GM23338 (cell line): Measurements from ENCODE around the gene PSMA5.
A peak's percentile ranks its signal among the peaks of the same experiment; 100 is the strongest.

Source experiments
- CREB1 ChIP-seq: fragments of 250-450 bp; sonication (Bioruptor Pico); IDR thresholded peaks from 2 replicates; pipeline ENCODE4 v1.5.0; 2020; ENCODE audit warnings: low read depth, mild to moderate bottlenecking, moderate library complexity
- EZH2 ChIP-seq: fragments of 200-600 bp; sonication (generic); IDR thresholded peaks from one replicate; pipeline ENCODE4 v1.8.0; 2017; ENCODE audit warnings: antibody characterized with exemption, mild to moderate bottlenecking, low read depth; ENCODE audit not compliant: unreplicated experiment
- EZH2phosphoT487 ChIP-seq: fragments of 200-600 bp; sonication (generic); IDR thresholded peaks from one replicate; pipeline ENCODE4 v1.8.1; 2018; ENCODE audit warnings: antibody characterized with exemption; ENCODE audit not compliant: unreplicated experiment
- JUNB ChIP-seq: IDR thresholded peaks from one replicate; pipeline ENCODE4 v1.6.1; 2016; ENCODE audit warnings: antibody characterized with exemption; ENCODE audit not compliant: unreplicated experiment
- NANOG ChIP-seq: IDR thresholded peaks from 2 replicates; pipeline ENCODE4 v1.6.1; 2016; ENCODE audit warnings: antibody characterized with exemption, borderline replicate concordance
- POLR2AphosphoS5 ChIP-seq: IDR thresholded peaks from 2 replicates; pipeline ENCODE4 v1.6.1; 2016; ENCODE audit warnings: antibody characterized with exemption, low read depth
- STAT1 ChIP-seq: IDR thresholded peaks from one replicate; pipeline ENCODE4 v1.6.1; 2016; ENCODE audit warnings: antibody characterized with exemption; ENCODE audit not compliant: unreplicated experiment
- ZNF331 ChIP-seq: fragments of 250-450 bp; sonication (Bioruptor Pico); IDR thresholded peaks from 2 replicates; pipeline ENCODE4 v1.5.0; 2020; ENCODE audit warnings: low read depth, mild to moderate bottlenecking, moderate library complexity
- TF ChIP-seq, protein P1 (sequence below), 2 experiments: fragments of 200-600 bp in 1 of 2; sonication (generic) in 1 of 2; conservative IDR thresholded peaks; 2 replicates each; pipeline versions ENCODE4 v1.5.1 to v1.6.1; 2016 to 2017; ENCODE audit warnings: antibody characterized with exemption in 2 of 2, low read depth in 2 of 2, mild to moderate bottlenecking in 2 of 2, moderate library complexity in 1 of 2
- TF ChIP-seq, protein P2 (sequence below): IDR thresholded peaks from one replicate; pipeline ENCODE4 v1.6.1; 2018; ENCODE audit warnings: antibody characterized with exemption; ENCODE audit not compliant: unreplicated experiment
- TF ChIP-seq, protein P3 (sequence below): fragments of 250-450 bp; sonication (Bioruptor Pico); IDR thresholded peaks from 2 replicates; pipeline ENCODE4 v1.5.0; 2020; ENCODE audit warnings: mild to moderate bottlenecking, moderate library complexity
- TF ChIP-seq, protein P4 (sequence below): IDR thresholded peaks from 2 replicates; pipeline ENCODE4 v1.6.1; 2016; ENCODE audit warnings: antibody characterized with exemption

DNA sequence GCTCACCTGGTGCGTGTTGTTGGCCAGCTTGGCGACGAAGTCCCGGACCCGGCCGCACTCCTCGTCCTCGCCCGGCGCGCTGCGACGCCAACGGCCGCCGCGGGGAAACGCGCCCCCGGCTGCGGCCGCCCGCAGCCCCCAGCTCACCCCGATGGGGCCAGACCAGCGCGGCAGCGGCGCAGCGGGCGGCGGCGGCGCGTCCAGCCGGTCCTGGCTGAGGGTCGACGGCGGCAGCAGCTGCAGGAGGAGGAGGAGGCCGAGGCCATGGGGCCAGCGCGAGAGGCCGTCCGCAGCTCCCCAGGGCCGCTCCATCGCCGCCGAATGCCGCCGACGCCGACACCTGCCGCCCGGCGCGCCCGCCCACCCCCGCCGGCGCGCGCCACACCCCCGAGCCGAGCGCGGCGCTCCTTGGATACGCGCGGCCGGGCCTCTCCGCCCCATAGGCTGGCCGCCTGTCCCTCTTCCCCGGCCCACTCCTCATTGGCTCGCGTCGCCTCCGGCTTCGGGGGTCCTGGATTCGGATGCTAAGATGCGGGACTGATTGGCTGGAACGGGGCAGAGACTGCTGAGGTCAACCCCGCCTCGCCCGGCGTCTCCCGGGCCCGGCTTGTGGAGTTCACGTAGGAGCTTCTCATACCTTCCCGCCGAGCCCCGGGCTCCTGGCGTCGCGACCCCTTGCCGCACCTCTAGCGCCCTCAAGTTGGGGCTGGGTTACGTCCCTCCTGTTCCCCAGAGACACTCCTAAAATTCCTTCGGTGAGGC, 28.5 kb downstream of the PSMA5 start, which contains the start of gene SORT1:
- TF ChIP-seq, protein P1, sequence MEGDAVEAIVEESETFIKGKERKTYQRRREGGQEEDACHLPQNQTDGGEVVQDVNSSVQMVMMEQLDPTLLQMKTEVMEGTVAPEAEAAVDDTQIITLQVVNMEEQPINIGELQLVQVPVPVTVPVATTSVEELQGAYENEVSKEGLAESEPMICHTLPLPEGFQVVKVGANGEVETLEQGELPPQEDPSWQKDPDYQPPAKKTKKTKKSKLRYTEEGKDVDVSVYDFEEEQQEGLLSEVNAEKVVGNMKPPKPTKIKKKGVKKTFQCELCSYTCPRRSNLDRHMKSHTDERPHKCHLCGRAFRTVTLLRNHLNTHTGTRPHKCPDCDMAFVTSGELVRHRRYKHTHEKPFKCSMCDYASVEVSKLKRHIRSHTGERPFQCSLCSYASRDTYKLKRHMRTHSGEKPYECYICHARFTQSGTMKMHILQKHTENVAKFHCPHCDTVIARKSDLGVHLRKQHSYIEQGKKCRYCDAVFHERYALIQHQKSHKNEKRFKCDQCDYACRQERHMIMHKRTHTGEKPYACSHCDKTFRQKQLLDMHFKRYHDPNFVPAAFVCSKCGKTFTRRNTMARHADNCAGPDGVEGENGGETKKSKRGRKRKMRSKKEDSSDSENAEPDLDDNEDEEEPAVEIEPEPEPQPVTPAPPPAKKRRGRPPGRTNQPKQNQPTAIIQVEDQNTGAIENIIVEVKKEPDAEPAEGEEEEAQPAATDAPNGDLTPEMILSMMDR (conservative IDR thresholded peaks at IDR 0.05; ENCODE audit: low read depth in 2 of 2), result peak in 1 of 2 experiments; percentile 62; a peak in 3 of 4 replicates
- TF ChIP-seq, protein P2, sequence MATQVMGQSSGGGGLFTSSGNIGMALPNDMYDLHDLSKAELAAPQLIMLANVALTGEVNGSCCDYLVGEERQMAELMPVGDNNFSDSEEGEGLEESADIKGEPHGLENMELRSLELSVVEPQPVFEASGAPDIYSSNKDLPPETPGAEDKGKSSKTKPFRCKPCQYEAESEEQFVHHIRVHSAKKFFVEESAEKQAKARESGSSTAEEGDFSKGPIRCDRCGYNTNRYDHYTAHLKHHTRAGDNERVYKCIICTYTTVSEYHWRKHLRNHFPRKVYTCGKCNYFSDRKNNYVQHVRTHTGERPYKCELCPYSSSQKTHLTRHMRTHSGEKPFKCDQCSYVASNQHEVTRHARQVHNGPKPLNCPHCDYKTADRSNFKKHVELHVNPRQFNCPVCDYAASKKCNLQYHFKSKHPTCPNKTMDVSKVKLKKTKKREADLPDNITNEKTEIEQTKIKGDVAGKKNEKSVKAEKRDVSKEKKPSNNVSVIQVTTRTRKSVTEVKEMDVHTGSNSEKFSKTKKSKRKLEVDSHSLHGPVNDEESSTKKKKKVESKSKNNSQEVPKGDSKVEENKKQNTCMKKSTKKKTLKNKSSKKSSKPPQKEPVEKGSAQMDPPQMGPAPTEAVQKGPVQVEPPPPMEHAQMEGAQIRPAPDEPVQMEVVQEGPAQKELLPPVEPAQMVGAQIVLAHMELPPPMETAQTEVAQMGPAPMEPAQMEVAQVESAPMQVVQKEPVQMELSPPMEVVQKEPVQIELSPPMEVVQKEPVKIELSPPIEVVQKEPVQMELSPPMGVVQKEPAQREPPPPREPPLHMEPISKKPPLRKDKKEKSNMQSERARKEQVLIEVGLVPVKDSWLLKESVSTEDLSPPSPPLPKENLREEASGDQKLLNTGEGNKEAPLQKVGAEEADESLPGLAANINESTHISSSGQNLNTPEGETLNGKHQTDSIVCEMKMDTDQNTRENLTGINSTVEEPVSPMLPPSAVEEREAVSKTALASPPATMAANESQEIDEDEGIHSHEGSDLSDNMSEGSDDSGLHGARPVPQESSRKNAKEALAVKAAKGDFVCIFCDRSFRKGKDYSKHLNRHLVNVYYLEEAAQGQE, result no peak
- TF ChIP-seq ZNF331, result no peak
- peak; percentile 69 for TF ChIP-seq POLR2AphosphoS5
- no peak for TF ChIP-seq EZH2
- TF ChIP-seq, protein P3, sequence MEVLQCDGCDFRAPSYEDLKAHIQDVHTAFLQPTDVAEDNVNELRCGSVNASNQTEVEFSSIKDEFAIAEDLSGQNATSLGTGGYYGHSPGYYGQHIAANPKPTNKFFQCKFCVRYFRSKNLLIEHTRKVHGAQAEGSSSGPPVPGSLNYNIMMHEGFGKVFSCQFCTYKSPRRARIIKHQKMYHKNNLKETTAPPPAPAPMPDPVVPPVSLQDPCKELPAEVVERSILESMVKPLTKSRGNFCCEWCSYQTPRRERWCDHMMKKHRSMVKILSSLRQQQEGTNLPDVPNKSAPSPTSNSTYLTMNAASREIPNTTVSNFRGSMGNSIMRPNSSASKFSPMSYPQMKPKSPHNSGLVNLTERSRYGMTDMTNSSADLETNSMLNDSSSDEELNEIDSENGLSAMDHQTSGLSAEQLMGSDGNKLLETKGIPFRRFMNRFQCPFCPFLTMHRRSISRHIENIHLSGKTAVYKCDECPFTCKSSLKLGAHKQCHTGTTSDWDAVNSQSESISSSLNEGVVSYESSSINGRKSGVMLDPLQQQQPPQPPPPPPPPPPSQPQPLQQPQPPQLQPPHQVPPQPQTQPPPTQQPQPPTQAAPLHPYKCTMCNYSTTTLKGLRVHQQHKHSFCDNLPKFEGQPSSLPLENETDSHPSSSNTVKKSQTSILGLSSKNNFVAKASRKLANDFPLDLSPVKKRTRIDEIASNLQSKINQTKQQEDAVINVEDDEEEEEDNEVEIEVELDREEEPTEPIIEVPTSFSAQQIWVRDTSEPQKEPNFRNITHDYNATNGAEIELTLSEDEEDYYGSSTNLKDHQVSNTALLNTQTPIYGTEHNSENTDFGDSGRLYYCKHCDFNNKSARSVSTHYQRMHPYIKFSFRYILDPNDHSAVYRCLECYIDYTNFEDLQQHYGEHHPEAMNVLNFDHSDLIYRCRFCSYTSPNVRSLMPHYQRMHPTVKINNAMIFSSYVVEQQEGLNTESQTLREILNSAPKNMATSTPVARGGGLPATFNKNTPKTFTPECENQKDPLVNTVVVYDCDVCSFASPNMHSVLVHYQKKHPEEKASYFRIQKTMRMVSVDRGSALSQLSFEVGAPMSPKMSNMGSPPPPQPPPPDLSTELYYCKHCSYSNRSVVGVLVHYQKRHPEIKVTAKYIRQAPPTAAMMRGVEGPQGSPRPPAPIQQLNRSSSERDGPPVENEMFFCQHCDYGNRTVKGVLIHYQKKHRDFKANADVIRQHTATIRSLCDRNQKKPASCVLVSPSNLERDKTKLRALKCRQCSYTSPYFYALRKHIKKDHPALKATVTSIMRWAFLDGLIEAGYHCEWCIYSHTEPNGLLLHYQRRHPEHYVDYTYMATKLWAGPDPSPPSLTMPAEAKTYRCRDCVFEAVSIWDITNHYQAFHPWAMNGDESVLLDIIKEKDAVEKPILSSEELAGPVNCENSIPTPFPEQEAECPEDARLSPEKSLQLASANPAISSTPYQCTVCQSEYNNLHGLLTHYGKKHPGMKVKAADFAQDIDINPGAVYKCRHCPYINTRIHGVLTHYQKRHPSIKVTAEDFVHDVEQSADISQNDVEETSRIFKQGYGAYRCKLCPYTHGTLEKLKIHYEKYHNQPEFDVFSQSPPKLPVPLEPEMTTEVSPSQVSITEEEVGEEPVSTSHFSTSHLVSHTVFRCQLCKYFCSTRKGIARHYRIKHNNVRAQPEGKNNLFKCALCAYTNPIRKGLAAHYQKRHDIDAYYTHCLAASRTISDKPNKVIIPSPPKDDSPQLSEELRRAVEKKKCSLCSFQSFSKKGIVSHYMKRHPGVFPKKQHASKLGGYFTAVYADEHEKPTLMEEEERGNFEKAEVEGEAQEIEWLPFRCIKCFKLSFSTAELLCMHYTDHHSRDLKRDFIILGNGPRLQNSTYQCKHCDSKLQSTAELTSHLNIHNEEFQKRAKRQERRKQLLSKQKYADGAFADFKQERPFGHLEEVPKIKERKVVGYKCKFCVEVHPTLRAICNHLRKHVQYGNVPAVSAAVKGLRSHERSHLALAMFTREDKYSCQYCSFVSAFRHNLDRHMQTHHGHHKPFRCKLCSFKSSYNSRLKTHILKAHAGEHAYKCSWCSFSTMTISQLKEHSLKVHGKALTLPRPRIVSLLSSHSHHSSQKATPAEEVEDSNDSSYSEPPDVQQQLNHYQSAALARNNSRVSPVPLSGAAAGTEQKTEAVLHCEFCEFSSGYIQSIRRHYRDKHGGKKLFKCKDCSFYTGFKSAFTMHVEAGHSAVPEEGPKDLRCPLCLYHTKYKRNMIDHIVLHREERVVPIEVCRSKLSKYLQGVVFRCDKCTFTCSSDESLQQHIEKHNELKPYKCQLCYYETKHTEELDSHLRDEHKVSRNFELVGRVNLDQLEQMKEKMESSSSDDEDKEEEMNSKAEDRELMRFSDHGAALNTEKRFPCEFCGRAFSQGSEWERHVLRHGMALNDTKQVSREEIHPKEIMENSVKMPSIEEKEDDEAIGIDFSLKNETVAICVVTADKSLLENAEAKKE (CRISPR knock-in tag), result no peak
- peak; percentile 89 for TF ChIP-seq CREB1 (CRISPR knock-in tag)
- TF ChIP-seq, protein P4, sequence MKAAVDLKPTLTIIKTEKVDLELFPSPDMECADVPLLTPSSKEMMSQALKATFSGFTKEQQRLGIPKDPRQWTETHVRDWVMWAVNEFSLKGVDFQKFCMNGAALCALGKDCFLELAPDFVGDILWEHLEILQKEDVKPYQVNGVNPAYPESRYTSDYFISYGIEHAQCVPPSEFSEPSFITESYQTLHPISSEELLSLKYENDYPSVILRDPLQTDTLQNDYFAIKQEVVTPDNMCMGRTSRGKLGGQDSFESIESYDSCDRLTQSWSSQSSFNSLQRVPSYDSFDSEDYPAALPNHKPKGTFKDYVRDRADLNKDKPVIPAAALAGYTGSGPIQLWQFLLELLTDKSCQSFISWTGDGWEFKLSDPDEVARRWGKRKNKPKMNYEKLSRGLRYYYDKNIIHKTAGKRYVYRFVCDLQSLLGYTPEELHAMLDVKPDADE, result no peak; the same call in 1 of the 2 replicates
- TF ChIP-seq JUNB, result no peak
- TF ChIP-seq EZH2phosphoT487, result no peak
- no peak for TF ChIP-seq STAT1
- TF ChIP-seq NANOG, result no peak
